Memory B cell (primary cell): Measurements from ENCODE around the gene AMD1.

ENCODE experiments used
- ATAC-seq: fragments of 150-1000 bp; cut with Tn5 transposase; 2 replicates; pipeline ENCODE4 v1.10.0; 2021; ENCODE audit warnings: low read depth, mild to moderate bottlenecking, moderate library complexity
- DNase-seq, 2 donors: peaks; one replicate each; pipeline ENCODE4 v3.0.0; 2022; ENCODE audit warnings: low spot score in 2 of 2
- H3K27ac Mint-ChIP-seq: one replicate; pipeline ENCODE4 v1.8.0; 2022; ENCODE audit warnings: mild to moderate bottlenecking, moderate library complexity, mixed read lengths
- H3K27me3 Mint-ChIP-seq: one replicate; pipeline ENCODE4 v1.8.0; 2022; ENCODE audit warnings: mixed read lengths
- H3K36me3 Mint-ChIP-seq: one replicate; pipeline ENCODE4 v1.8.0; 2022; ENCODE audit warnings: mild to moderate bottlenecking, mixed read lengths
- H3K4me1 Mint-ChIP-seq: one replicate; pipeline ENCODE4 v1.8.0; 2022; ENCODE audit warnings: mixed read lengths
- H3K4me3 Mint-ChIP-seq: one replicate; pipeline ENCODE4 v1.8.0; 2022; ENCODE audit warnings: mild to moderate bottlenecking, moderate library complexity, mixed read lengths
- H3K9me3 Mint-ChIP-seq: one replicate; pipeline ENCODE4 v1.8.0; 2022; ENCODE audit warnings: mixed read lengths

Gene AMD1

GRCh38 chr6:110859335-110859792 is 15.2 kb upstream of the AMD1 start:
- ATAC-seq (peak; percentile 38), DNase-seq (no peak)
- Mint-ChIP-seq H3K27me3 (no peaks in the 10 kb centered on the region), H3K36me3 (peaks cover 3% of the 10 kb centered on the region), H3K27ac (peak overlapping the region; percentile 62), H3K9me3 (no peaks in the 10 kb centered on the region), H3K4me1 (peaks cover 4% of the 10 kb centered on the region), H3K4me3 (peak overlapping the region; percentile 65)

GRCh38 chr6:110864824-110865223 is 9.8 kb upstream of the AMD1 start:
- Mint-ChIP-seq H3K27me3 (no peaks in the 10 kb centered on the region), H3K9me3 (no peaks in the 10 kb centered on the region), H3K4me3 (no peak overlapping the region), H3K4me1 (peaks cover 7% of the 10 kb centered on the region), H3K27ac (no peak overlapping the region), H3K36me3 (no peaks in the 10 kb centered on the region)
- no peak for DNase-seq
- ATAC-seq = no peak

- Mint-ChIP-seq H3K9me3 (no peaks in the 10 kb centered on the region), H3K36me3 (no peaks in the 10 kb centered on the region), H3K27ac (peak overlapping the region; percentile 98), H3K4me1 (peaks cover 27% of the 10 kb centered on the region), H3K27me3 (no peaks in the 10 kb centered on the region), H3K4me3 (peak overlapping the region; percentile 93)
- DNase-seq = no peak
- ATAC-seq = peak; percentile 8
These were observed 429 bp downstream of the AMD1 start for GRCh38 chr6:110874880-110875547.

GRCh38 chr6:110875548-110876169 is 1.1 kb downstream of the AMD1 start:
- Mint-ChIP-seq H3K27ac (peak overlapping the region; percentile 98), H3K27me3 (no peaks in the 10 kb centered on the region), H3K9me3 (no peaks in the 10 kb centered on the region), H3K4me3 (peak overlapping the region; percentile 93), H3K4me1 (peaks cover 34% of the 10 kb centered on the region), H3K36me3 (no peaks in the 10 kb centered on the region)
- DNase-seq (peak; percentile 52 to 67), ATAC-seq (peak; percentile 30)

- H3K4me1 Mint-ChIP-seq = peaks cover 37% of the 10 kb centered on the region
These were observed 1.7 kb downstream of the AMD1 start for GRCh38 chr6:110876170-110876773.

GRCh38 chr6:110876806-110877564 is 2.4 kb downstream of the AMD1 start:
- DNase-seq = no peak

More at GRCh38 chr6:110876170-110876773, 1.7 kb downstream of the AMD1 start:
- Mint-ChIP-seq H3K36me3 (peaks cover 1% of the 10 kb centered on the region), H3K4me3 (peak overlapping the region; percentile 93), H3K27ac (peak overlapping the region; percentile 98), H3K9me3 (no peaks in the 10 kb centered on the region), H3K27me3 (no peaks in the 10 kb centered on the region)
- ATAC-seq (peak; percentile 19), DNase-seq (peak; percentile 38 to 52)

GRCh38 chr6:110877569-110877968 is 3.0 kb downstream of the AMD1 start:
- H3K9me3 Mint-ChIP-seq = no peaks in the 10 kb centered on the region
- peak overlapping the region; percentile 93 for H3K4me3 Mint-ChIP-seq
- ATAC-seq (no peak), DNase-seq (no peak)
- peak overlapping the region; percentile 98 for H3K27ac Mint-ChIP-seq
- H3K4me1 Mint-ChIP-seq = peaks cover 43% of the 10 kb centered on the region
- no peaks in the 10 kb centered on the region for H3K27me3 Mint-ChIP-seq
- H3K36me3 Mint-ChIP-seq = peaks cover 1% of the 10 kb centered on the region

More at GRCh38 chr6:110876806-110877564, 2.4 kb downstream of the AMD1 start:
- Mint-ChIP-seq H3K4me1 (peaks cover 38% of the 10 kb centered on the region), H3K9me3 (no peaks in the 10 kb centered on the region), H3K27ac (peak overlapping the region; percentile 98), H3K36me3 (peaks cover 1% of the 10 kb centered on the region), H3K27me3 (no peaks in the 10 kb centered on the region), H3K4me3 (peak overlapping the region; percentile 93)
- no peak for ATAC-seq

- peak in 1 of 2 donors; percentile 26 for DNase-seq
These were observed 4.4 kb downstream of the AMD1 start for GRCh38 chr6:110878751-110879522.

GRCh38 chr6:110880651-110881050 is 6.1 kb downstream of the AMD1 start:
- peak overlapping the region; percentile 41 for H3K4me3 Mint-ChIP-seq
- no peak for ATAC-seq
- H3K27me3 Mint-ChIP-seq = no peaks in the 10 kb centered on the region
- no peak for DNase-seq
- peaks cover 1% of the 10 kb centered on the region for H3K36me3 Mint-ChIP-seq
- H3K9me3 Mint-ChIP-seq = no peaks in the 10 kb centered on the region
- H3K27ac Mint-ChIP-seq = no peak overlapping the region
- H3K4me1 Mint-ChIP-seq = peaks cover 60% of the 10 kb centered on the region

More at GRCh38 chr6:110878751-110879522, 4.4 kb downstream of the AMD1 start:
- Mint-ChIP-seq H3K27me3 (no peaks in the 10 kb centered on the region), H3K9me3 (no peaks in the 10 kb centered on the region), H3K4me3 (peak overlapping the region; percentile 69), H3K27ac (peak overlapping the region; percentile 58), H3K4me1 (peaks cover 45% of the 10 kb centered on the region), H3K36me3 (peaks cover 1% of the 10 kb centered on the region)
- no peak for ATAC-seq

- Mint-ChIP-seq H3K27me3 (no peaks in the 10 kb centered on the region), H3K4me3 (peak overlapping the region; percentile 24), H3K4me1 (peaks cover 64% of the 10 kb centered on the region), H3K36me3 (peaks cover 1% of the 10 kb centered on the region), H3K27ac (no peak overlapping the region), H3K9me3 (no peaks in the 10 kb centered on the region)
- no peak for ATAC-seq
- no peak for DNase-seq
These were observed 7.1 kb downstream of the AMD1 start for GRCh38 chr6:110881546-110882273.

GRCh38 chr6:110882274-110882619 is 7.7 kb downstream of the AMD1 start:
- no peak for DNase-seq
- no peak for ATAC-seq
- H3K4me3 Mint-ChIP-seq = peak overlapping the region; percentile 24

GRCh38 chr6:110882824-110883554 is 8.4 kb downstream of the AMD1 start:
- no peaks in the 10 kb centered on the region for H3K27me3 Mint-ChIP-seq
- DNase-seq (no peak), ATAC-seq (no peak)
- peaks cover 1% of the 10 kb centered on the region for H3K36me3 Mint-ChIP-seq
- H3K4me3 Mint-ChIP-seq = no peak overlapping the region
- peaks cover 55% of the 10 kb centered on the region for H3K4me1 Mint-ChIP-seq
- H3K27ac Mint-ChIP-seq = no peak overlapping the region
- H3K9me3 Mint-ChIP-seq = no peaks in the 10 kb centered on the region

More at GRCh38 chr6:110882274-110882619, 7.7 kb downstream of the AMD1 start:
- peaks cover 62% of the 10 kb centered on the region for H3K4me1 Mint-ChIP-seq
- H3K27me3 Mint-ChIP-seq = no peaks in the 10 kb centered on the region
- no peaks in the 10 kb centered on the region for H3K9me3 Mint-ChIP-seq
- H3K36me3 Mint-ChIP-seq = peaks cover 1% of the 10 kb centered on the region
- H3K27ac Mint-ChIP-seq = no peak overlapping the region
